GM12878 (cell line): ENCODE results near the gene KLHDC9. TPM values are rescaled to one million over a fixed set of nuclear protein-coding genes. Genes with fewer than 3 reads are reported as not detected.

Experiments
- ATAC-seq: fragments of 200-7000 bp; cut with Tn5 transposase; 3 replicates; pipeline ENCODE4 v1.9.1; 2020; ENCODE audit warnings: mild to moderate bottlenecking, moderate library complexity
- BruUV-seq: library from RNA; stranded (reverse); fragments of 400-500 nt; replicated peaks from 2 replicates; lab custom pipeline; 2021; lab: Mats Ljungman, UMichigan
- CTCF ChIA-PET: fragments of 300-600 bp; sonication (Branson Sonifier 250); formaldehyde crosslinking; extraction: SDS; loops from one replicate; lab custom pipeline; 2021; ENCODE audit warnings: inconsistent platforms; lab: Yijun Ruan, JAX
- POLR2A ChIA-PET: fragments of 350-600 bp; formaldehyde crosslinking; extraction: SDS; loops from one replicate; lab custom pipeline; 2021; ENCODE audit warnings: inconsistent platforms; lab: Charles Lee
- RAD21 ChIA-PET: fragments of 300-600 bp; sonication (Branson Sonifier 250); formaldehyde crosslinking; loops from one replicate; lab custom pipeline; 2023; ENCODE audit warnings: antibody characterized with exemption; ENCODE audit not compliant: unreplicated experiment; lab: Charles Lee
- SMC1A ChIA-PET: fragments of 300-600 bp; sonication (Branson Sonifier 250); formaldehyde crosslinking; loops from one replicate; lab custom pipeline; 2023; ENCODE audit not compliant: unreplicated experiment, uncharacterized antibody; lab: Charles Lee
- DNase-seq: peaks from one replicate; pipeline ENCODE4 v3.0.0-alpha.2; 2011; ENCODE audit warnings: low read depth, low spot score
- FAIRE-seq: peaks from 3 replicates; lab custom pipeline; 2011; peaks lifted over from hg19 to GRCh38; lab: Jason Lieb, UNC
- H2AFZ ChIP-seq: 2 replicates; pipeline ENCODE4 v1.6.0; 2011; ENCODE audit warnings: low read depth, low read length, control low read depth; ENCODE audit not compliant: control insufficient read depth
- H3K27ac ChIP-seq: 2 replicates; pipeline ENCODE4 v1.5.1; 2011; ENCODE audit warnings: control low read depth; ENCODE audit not compliant: control insufficient read depth, insufficient read depth
- H3K27me3 ChIP-seq, 2 experiments: replicated peaks in 1 of 2; 2 replicates each; pipeline versions ENCODE4 v1.6.0 to v1.6.1; 2011; ENCODE audit warnings: low read length in 1 of 2; ENCODE audit not compliant: control insufficient read depth in 2 of 2, insufficient read depth in 2 of 2
- H3K36me3 ChIP-seq, 2 experiments: 2 replicates each; pipeline ENCODE4 v1.5.1; 2011; ENCODE audit warnings: low read length in 1 of 2; ENCODE audit not compliant: control insufficient read depth in 2 of 2, insufficient read depth in 2 of 2
- H3K4me1 ChIP-seq: 2 replicates; pipeline ENCODE4 v1.6.1; 2011; ENCODE audit warnings: mild to moderate bottlenecking, low read length, moderate library complexity, mixed read lengths; ENCODE audit not compliant: control insufficient read depth, insufficient read depth
- H3K4me2 ChIP-seq: 2 replicates; pipeline ENCODE4 v1.6.0; 2011; ENCODE audit warnings: control low read depth; ENCODE audit not compliant: control insufficient read depth, insufficient read depth
- H3K4me3 ChIP-seq: fragments of 200-600 bp; sonication (generic); 2 replicates; pipeline ENCODE4 v1.5.1; 2016
- H3K79me2 ChIP-seq: 2 replicates; pipeline ENCODE4 v1.6.0; 2011; ENCODE audit warnings: low read length; ENCODE audit not compliant: control insufficient read depth, insufficient read depth
- H3K9ac ChIP-seq: 2 replicates; pipeline ENCODE4 v1.8.0; 2011; ENCODE audit warnings: low read length, control low read depth, mixed read lengths; ENCODE audit not compliant: control insufficient read depth, insufficient read depth
- H3K9me3 ChIP-seq: replicated peaks from 3 replicates; pipeline ENCODE4 v1.5.1; 2011; ENCODE audit warnings: mild to moderate bottlenecking, low read length; ENCODE audit not compliant: control insufficient read depth, insufficient read depth
- H4K20me1 ChIP-seq: 2 replicates; pipeline ENCODE4 v1.6.0; 2011; ENCODE audit not compliant: control insufficient read depth, insufficient read depth
- ATF7 ChIP-seq: fragments of 450-650 bp; IDR thresholded peaks from 2 replicates; pipeline ENCODE4 v1.6.1; 2016; ENCODE audit warnings: low read depth, mild to moderate bottlenecking
- CHD2 ChIP-seq: IDR thresholded peaks from 2 replicates; pipeline ENCODE4 v1.6.1; 2011; ENCODE audit warnings: low read depth, low read length, improper control_type of control experiment, borderline replicate concordance
- CREB1 ChIP-seq: IDR thresholded peaks from 2 replicates; pipeline ENCODE4 v1.6.1; 2012; ENCODE audit warnings: low read depth, mild to moderate bottlenecking, inconsistent platforms
- ETV6 ChIP-seq, 2 experiments: fragments of 450-650 bp in 1 of 2; IDR thresholded peaks in 1 of 2; conservative IDR thresholded peaks in 1 of 2; 2 replicates each; pipeline ENCODE4 v1.6.1; 2014; ENCODE audit warnings: antibody characterized with exemption in 1 of 2, borderline replicate concordance in 1 of 2, low read depth in 1 of 2, mild to moderate bottlenecking in 1 of 2, moderate library complexity in 1 of 2
- HDGF ChIP-seq: fragments of 450-650 bp; IDR thresholded peaks from 2 replicates; pipeline ENCODE4 v1.6.1; 2016; ENCODE audit warnings: antibody characterized with exemption
- KAT2A ChIP-seq: conservative IDR thresholded peaks from 2 replicates; pipeline ENCODE4 v1.6.1; 2011; ENCODE audit warnings: low read depth, low read length; ENCODE audit not compliant: control insufficient read depth
- KLF5 ChIP-seq: fragments of 450-650 bp; IDR thresholded peaks from 2 replicates; pipeline ENCODE4 v1.6.1; 2014; ENCODE audit warnings: mild to moderate bottlenecking; ENCODE audit not compliant: partially characterized antibody
- MXI1 ChIP-seq: fragments of 150-350 bp; IDR thresholded peaks from 2 replicates; pipeline ENCODE4 v1.6.1; 2011; ENCODE audit warnings: low read depth, mild to moderate bottlenecking, inconsistent platforms, low read length, improper control_type of control experiment
- SMAD5 ChIP-seq: IDR thresholded peaks from 2 replicates; pipeline ENCODE4 v1.6.1; 2016; ENCODE audit warnings: antibody characterized with exemption, low read depth
- WGBS: methylation state at CpG from one replicate; pipeline ENCODE4 v1.1.6; 2016; ENCODE audit warnings: low lambda C conversion rate; ENCODE audit not compliant: insufficient replicate concordance, insufficient coverage; ENCODE audit errors: missing lambda C conversion rate; 5-methylcytosine and 5-hydroxymethylcytosine counted together
- in situ Hi-C: fragments of 300-500 bp; cut with MboI; formaldehyde crosslinking; loops from 9 replicates; pipeline ENCODE4 v1.14.3; 2018; ENCODE audit warnings: mixed read lengths
- intact Hi-C: fragments of 100-400 bp; cut with micrococcal nuclease; formaldehyde crosslinking; loops from one replicate; pipeline ENCODE4 v1.14.2; 2022; ENCODE audit not compliant: unreplicated experiment
- polyA plus RNA-seq, 11 experiments: library from polyadenylated mRNA; depleted of rRNA in 4 of 11; unstranded in 6 of 11; stranded (reverse) in 5 of 11; fragments of >200 nt; fragmentation: Nextera tagmentation in 4 of 11; fragmentation: Illumina TruSeq in 1 of 11; extraction: Ambion mirVana in 4 of 11; extraction: Trizol in 1 of 11; gene quantifications; 1 replicate in 1 of 11; 2 replicates in 10 of 11; pipeline versions ENCODE4 v1.2.1 to v1.2.3, GENCODE V29; 2011 to 2016; ENCODE audit warnings: inconsistent platforms in 2 of 11, missing spikeins in 2 of 11, low read depth in 1 of 11
- total RNA-seq, 4 experiments: library from RNA; depleted of rRNA in 3 of 4; stranded (reverse); fragments of >200 nt in 3 of 4; fragmentation: Illumina TruSeq in 1 of 4; extraction: Trizol in 1 of 4; gene quantifications; 2 replicates each; pipeline versions ENCODE4 v1.2.1 to v1.2.3, GENCODE V29; 2013 to 2021
- TF ChIP-seq, protein P1 (sequence below): fragments of 450-650 bp; formaldehyde crosslinking; IDR thresholded peaks from 2 replicates; pipeline ENCODE4 v1.4.0; 2020; ENCODE audit warnings: mild to moderate bottlenecking, moderate library complexity
- TF ChIP-seq, protein P2 (sequence below): IDR thresholded peaks from 2 replicates; pipeline ENCODE4 v1.6.1; 2011; ENCODE audit warnings: mild to moderate bottlenecking, low read depth, low read length, moderate library complexity; ENCODE audit not compliant: insufficient replicate concordance

KLHDC9 gene
- total and polyA plus RNA-seq, 10 of the 15 experiments (the other 5 are each of a cell fraction or from before 2014, with no cell fraction given), result 0.66 to 4.9 (median 2.6) TPM

DNA sequence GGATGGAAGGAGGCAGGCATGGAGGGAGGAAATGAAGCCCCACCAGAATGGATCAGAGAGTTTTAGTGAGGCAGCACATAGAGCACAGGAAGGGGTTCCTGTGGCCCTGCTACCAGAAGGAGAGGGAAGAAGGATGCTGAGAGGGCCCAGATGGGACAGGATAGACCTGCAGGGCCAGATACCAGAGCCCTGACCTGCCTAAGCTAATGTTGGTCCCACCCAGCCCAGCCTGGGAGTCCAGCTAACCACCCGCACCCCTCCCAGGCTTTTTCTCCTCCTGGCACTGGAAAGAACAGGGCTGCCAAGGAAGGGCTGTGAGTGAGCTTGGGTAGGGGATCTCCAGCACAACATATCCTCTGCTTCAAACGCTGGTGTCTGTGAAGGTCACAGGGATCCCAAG lies 15.7 kb upstream of the KLHDC9 start:
- BruUV-seq, result no TSS peak
- no peaks in the 10 kb centered on the region for H3K9me3 ChIP-seq
- no peak overlapping the region for H3K27ac ChIP-seq
- no peak overlapping the region for H3K9ac ChIP-seq
- intact Hi-C loops (no loop called here), in situ Hi-C loops (no loop called here)
- H3K27me3 ChIP-seq, result no peaks in the 10 kb centered on the region
- H4K20me1 ChIP-seq, result no peaks in the 10 kb centered on the region
- H3K36me3 ChIP-seq, result no peaks in the 10 kb centered on the region
- WGBS, result 43% methylated on average over 2 of the region's 2 CpGs
- RAD21 ChIA-PET, result no interaction called here
- no peak overlapping the region for H3K4me3 ChIP-seq
- no peaks in the 10 kb centered on the region for H3K79me2 ChIP-seq
- ATAC-seq (no peak), DNase-seq (no peak), FAIRE-seq (no peak)
- H3K4me2 ChIP-seq, result no peak overlapping the region
- POLR2A ChIA-PET, result interaction anchor here (1.0 kb wide), 1 partner anchor 11 kb away, joined by 4 read pairs; no protein-coding TSS in a partner anchor
- SMC1A ChIA-PET, result interaction anchor here (1.2 to 1.7 kb wide), 2 partner anchors 14 to 15 kb away, joined by 3 to 4 read pairs; no protein-coding TSS in a partner anchor
- no peak for TF ChIP-seq KLF5
- no peak for TF ChIP-seq MXI1
- no peak overlapping the region for H2AFZ ChIP-seq
- no peaks in the 10 kb centered on the region; the same call in 1 of the 2 replicates for H3K4me1 ChIP-seq
- CTCF ChIA-PET, result no interaction called here

DNA sequence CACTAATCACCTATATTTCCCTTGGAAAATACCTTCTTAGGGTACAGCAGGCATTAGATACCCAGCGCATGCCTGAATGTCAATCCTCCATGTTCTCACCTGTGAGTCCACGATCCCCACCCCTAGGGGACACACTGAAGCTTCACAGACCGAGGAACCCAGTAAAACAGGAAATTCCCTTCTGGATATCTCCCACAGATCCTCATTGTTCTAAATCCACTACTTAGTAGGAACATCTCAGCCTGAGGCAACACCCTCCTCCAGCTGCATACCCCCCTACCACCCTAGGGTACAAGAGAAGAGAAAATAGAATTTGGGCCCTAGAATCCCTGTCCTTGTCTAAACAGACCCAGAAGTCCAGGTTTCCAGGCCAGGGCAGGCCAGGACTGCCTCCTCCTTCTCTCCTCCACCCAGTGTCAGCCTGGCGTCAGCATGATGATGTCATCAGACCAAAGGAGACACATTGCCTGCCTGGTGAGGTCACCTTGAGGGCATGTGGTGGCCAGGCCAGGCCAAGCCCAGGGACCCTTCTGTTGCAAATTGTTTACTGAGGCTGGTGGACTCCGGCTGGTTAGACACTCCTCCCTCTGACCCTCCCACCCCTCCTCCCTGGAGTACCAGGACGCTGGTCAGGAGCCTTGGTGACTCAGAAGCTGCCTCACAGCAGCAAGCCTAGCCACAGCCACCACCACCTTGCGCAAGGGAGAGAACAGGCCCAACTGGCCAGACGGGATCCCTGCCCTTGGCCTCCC lies 15.0 kb upstream of the KLHDC9 start:
- Histone ChIP-seq H3K9me3 (no peaks in the 10 kb centered on the region), H3K9ac (no peak overlapping the region), H3K4me3 (no peak overlapping the region), H3K27me3 (no peaks in the 10 kb centered on the region), H3K4me2 (no peak overlapping the region), H3K36me3 (no peaks in the 10 kb centered on the region), H4K20me1 (no peaks in the 10 kb centered on the region), H3K79me2 (no peaks in the 10 kb centered on the region), H3K4me1 (no peaks in the 10 kb centered on the region; the same call in 1 of the 2 replicates), H3K27ac (no peak overlapping the region), H2AFZ (no peak overlapping the region)
- CTCF ChIA-PET, result no interaction called here
- ATAC-seq (peak; percentile 55), FAIRE-seq (no peak), DNase-seq (no peak)
- RAD21 ChIA-PET, result no interaction called here
- no TSS peak for BruUV-seq
- WGBS, result 55% methylated on average over 8 of the region's 8 CpGs
- in situ Hi-C loops (no loop called here), intact Hi-C loops (no loop called here)
- POLR2A ChIA-PET, result interaction anchor here (0.6 to 1.0 kb wide), 2 partner anchors 12 to 292 kb away, joined by 4 to 6 read pairs; no protein-coding TSS in a partner anchor
- SMC1A ChIA-PET, result interaction anchor here (1.2 to 1.7 kb wide), 2 partner anchors 14 to 15 kb away, joined by 3 to 4 read pairs; no protein-coding TSS in a partner anchor
- TF ChIP-seq HDGF, result no peak
- TF ChIP-seq, protein P1, sequence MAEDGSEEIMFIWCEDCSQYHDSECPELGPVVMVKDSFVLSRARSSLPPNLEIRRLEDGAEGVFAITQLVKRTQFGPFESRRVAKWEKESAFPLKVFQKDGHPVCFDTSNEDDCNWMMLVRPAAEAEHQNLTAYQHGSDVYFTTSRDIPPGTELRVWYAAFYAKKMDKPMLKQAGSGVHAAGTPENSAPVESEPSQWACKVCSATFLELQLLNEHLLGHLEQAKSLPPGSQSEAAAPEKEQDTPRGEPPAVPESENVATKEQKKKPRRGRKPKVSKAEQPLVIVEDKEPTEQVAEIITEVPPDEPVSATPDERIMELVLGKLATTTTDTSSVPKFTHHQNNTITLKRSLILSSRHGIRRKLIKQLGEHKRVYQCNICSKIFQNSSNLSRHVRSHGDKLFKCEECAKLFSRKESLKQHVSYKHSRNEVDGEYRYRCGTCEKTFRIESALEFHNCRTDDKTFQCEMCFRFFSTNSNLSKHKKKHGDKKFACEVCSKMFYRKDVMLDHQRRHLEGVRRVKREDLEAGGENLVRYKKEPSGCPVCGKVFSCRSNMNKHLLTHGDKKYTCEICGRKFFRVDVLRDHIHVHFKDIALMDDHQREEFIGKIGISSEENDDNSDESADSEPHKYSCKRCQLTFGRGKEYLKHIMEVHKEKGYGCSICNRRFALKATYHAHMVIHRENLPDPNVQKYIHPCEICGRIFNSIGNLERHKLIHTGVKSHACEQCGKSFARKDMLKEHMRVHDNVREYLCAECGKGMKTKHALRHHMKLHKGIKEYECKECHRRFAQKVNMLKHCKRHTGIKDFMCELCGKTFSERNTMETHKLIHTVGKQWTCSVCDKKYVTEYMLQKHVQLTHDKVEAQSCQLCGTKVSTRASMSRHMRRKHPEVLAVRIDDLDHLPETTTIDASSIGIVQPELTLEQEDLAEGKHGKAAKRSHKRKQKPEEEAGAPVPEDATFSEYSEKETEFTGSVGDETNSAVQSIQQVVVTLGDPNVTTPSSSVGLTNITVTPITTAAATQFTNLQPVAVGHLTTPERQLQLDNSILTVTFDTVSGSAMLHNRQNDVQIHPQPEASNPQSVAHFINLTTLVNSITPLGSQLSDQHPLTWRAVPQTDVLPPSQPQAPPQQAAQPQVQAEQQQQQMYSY, result no peak
- no peak for TF ChIP-seq ETV6 (conservative IDR thresholded peaks at IDR 0.05 in 1 of 2, IDR thresholded peaks at IDR 0.05 in 1 of 2; ENCODE audit: borderline replicate concordance in 1 of 2, low read depth in 1 of 2)
- TF ChIP-seq, protein P2, sequence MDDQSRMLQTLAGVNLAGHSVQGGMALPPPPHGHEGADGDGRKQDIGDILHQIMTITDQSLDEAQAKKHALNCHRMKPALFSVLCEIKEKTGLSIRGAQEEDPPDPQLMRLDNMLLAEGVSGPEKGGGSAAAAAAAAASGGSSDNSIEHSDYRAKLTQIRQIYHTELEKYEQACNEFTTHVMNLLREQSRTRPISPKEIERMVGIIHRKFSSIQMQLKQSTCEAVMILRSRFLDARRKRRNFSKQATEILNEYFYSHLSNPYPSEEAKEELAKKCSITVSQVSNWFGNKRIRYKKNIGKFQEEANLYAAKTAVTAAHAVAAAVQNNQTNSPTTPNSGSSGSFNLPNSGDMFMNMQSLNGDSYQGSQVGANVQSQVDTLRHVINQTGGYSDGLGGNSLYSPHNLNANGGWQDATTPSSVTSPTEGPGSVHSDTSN, result no peak
- TF ChIP-seq ATF7, result 0 out of 2 replicates have a peak, but pooled peaks have one; percentile 50
- TF ChIP-seq CHD2, result no peak
- TF ChIP-seq KAT2A, result no peak
- TF ChIP-seq SMAD5, result no peak
- peak; percentile 81 for TF ChIP-seq CREB1
